ENCODE measurements around the gene FRMD4A.

DNA sequence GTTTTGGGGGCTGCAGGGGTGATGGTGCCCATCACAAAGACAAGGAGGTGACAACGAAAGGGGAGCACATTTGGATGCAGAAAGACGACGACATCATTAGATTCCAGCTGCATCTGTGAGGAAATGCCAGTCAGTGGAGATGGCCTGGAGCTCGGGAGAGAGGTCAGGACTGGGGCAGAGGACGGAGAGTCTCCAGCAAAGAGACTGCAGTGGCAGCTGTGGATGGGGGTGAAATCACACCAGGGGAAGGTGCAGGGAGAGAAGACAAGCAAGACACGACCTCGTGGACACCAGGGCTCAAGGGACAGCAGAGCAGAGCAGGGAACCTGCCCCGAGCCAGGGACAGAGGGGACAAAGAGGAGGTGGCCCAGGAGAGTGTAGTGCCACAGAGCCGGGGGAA is 540.5 kb downstream of the FRMD4A start:
- TF ChIP-seq NRF1 (IDR thresholded peaks at IDR 0.05; ENCODE audit: low read depth, low read length) (no peak), YY1 (IDR thresholded peaks at IDR 0.05; ENCODE audit: low read depth) (no peak), EZH2phosphoT487 (IDR thresholded peaks at IDR 0.05; ENCODE audit: borderline replicate concordance, low read depth) (no peak), POLR2AphosphoS5 (IDR thresholded peaks at IDR 0.05; ENCODE audit: low read depth, low read length) (no peak)
- TF ChIP-seq, protein P1, sequence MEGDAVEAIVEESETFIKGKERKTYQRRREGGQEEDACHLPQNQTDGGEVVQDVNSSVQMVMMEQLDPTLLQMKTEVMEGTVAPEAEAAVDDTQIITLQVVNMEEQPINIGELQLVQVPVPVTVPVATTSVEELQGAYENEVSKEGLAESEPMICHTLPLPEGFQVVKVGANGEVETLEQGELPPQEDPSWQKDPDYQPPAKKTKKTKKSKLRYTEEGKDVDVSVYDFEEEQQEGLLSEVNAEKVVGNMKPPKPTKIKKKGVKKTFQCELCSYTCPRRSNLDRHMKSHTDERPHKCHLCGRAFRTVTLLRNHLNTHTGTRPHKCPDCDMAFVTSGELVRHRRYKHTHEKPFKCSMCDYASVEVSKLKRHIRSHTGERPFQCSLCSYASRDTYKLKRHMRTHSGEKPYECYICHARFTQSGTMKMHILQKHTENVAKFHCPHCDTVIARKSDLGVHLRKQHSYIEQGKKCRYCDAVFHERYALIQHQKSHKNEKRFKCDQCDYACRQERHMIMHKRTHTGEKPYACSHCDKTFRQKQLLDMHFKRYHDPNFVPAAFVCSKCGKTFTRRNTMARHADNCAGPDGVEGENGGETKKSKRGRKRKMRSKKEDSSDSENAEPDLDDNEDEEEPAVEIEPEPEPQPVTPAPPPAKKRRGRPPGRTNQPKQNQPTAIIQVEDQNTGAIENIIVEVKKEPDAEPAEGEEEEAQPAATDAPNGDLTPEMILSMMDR (IDR thresholded peaks at IDR 0.05) = no peak
